Adipocyte (in vitro differentiated cells): ENCODE measurements around the gene EIF6.
A peak's percentile ranks its signal among the peaks of the same experiment; 100 is the strongest.

Experiments used
- DNase-seq: peaks from one replicate; pipeline ENCODE4 v3.0.0-alpha.2; 2015; ENCODE audit warnings: low read depth
- H3K27me3 ChIP-seq: replicated peaks from 2 replicates; pipeline ENCODE4 v1.7.0; 2013; ENCODE audit warnings: mild to moderate bottlenecking, low read length, moderate library complexity; ENCODE audit not compliant: control insufficient read depth, insufficient read depth
- H3K36me3 ChIP-seq: 2 replicates; pipeline ENCODE4 v1.7.0; 2013; ENCODE audit warnings: low read length, mild to moderate bottlenecking, moderate library complexity; ENCODE audit not compliant: control insufficient read depth, insufficient read depth, severe bottlenecking
- H3K4me1 ChIP-seq: 2 replicates; pipeline ENCODE4 v1.7.0; 2013; ENCODE audit warnings: mild to moderate bottlenecking, low read length, moderate library complexity; ENCODE audit not compliant: control insufficient read depth, insufficient read depth
- H3K4me3 ChIP-seq: 2 replicates; pipeline ENCODE4 v1.7.0; 2013; ENCODE audit warnings: mild to moderate bottlenecking, low read length, moderate library complexity
- H3K9ac ChIP-seq: 2 replicates; pipeline ENCODE4 v1.7.0; 2013; ENCODE audit warnings: mild to moderate bottlenecking, low read length, moderate library complexity
- H3K9me3 ChIP-seq: 2 replicates; pipeline ENCODE4 v1.7.0; 2013; ENCODE audit warnings: mild to moderate bottlenecking, low read length, moderate library complexity; ENCODE audit not compliant: control insufficient read depth

The EIF6 gene

GRCh38 chr20:35284267-35284991, at the start of gene EIF6:
Gene EIF6 (minus strand): TSS chr20:35284772. CDS start chr20:35284487, 285 bp downstream.
- Histone ChIP-seq H3K9ac (peak within 1 kb of the TSS; percentile 97), H3K4me3 (peak within 1 kb of the TSS; percentile 96), H3K27me3 (peaks cover 5% of the 10 kb centered on the region), H3K4me1 (peaks cover 15% of the 10 kb centered on the region), H3K36me3 (peaks cover 14% of the 10 kb centered on the region), H3K9me3 (no peaks in the 10 kb centered on the region)
- DNase-seq: peak; percentile 92

- no peaks in the 10 kb centered on the region for H3K36me3 ChIP-seq
- H3K9me3 ChIP-seq: no peaks in the 10 kb centered on the region
- H3K4me3 ChIP-seq: no peak overlapping the region
- peaks cover 41% of the 10 kb centered on the region for H3K4me1 ChIP-seq
- peak overlapping the region; percentile 31 for H3K9ac ChIP-seq
- DNase-seq: peak; percentile 25
- no peaks in the 10 kb centered on the region for H3K27me3 ChIP-seq
These were observed 49.0 kb upstream of the EIF6 start for GRCh38 chr20:35333606-35334005.

- DNase-seq: no peak
- Histone ChIP-seq H3K4me3 (no peak overlapping the region), H3K36me3 (no peaks in the 10 kb centered on the region), H3K27me3 (no peaks in the 10 kb centered on the region), H3K4me1 (peaks cover 34% of the 10 kb centered on the region), H3K9me3 (no peaks in the 10 kb centered on the region), H3K9ac (no peak overlapping the region)
These were observed 48.1 kb upstream of the EIF6 start for GRCh38 chr20:35332540-35333200.

- Histone ChIP-seq H3K9ac (no peak overlapping the region), H3K9me3 (no peaks in the 10 kb centered on the region), H3K4me1 (peaks cover 43% of the 10 kb centered on the region), H3K4me3 (no peak overlapping the region), H3K36me3 (no peaks in the 10 kb centered on the region), H3K27me3 (no peaks in the 10 kb centered on the region)
- no peak for DNase-seq
These were observed 45.0 kb upstream of the EIF6 start for GRCh38 chr20:35329435-35330139.

GRCh38 chr20:35328689-35329088, 44.1 kb upstream of the EIF6 start:
- no peaks in the 10 kb centered on the region for H3K27me3 ChIP-seq
- no peak overlapping the region for H3K9ac ChIP-seq
- peaks cover 34% of the 10 kb centered on the region for H3K4me1 ChIP-seq
- no peak overlapping the region for H3K4me3 ChIP-seq
- DNase-seq: no peak
- no peaks in the 10 kb centered on the region for H3K9me3 ChIP-seq
- H3K36me3 ChIP-seq: no peaks in the 10 kb centered on the region

- peaks cover 29% of the 10 kb centered on the region for H3K4me1 ChIP-seq
- H3K9ac ChIP-seq: no peak overlapping the region
- no peak overlapping the region for H3K4me3 ChIP-seq
- H3K9me3 ChIP-seq: no peaks in the 10 kb centered on the region
- H3K27me3 ChIP-seq: no peaks in the 10 kb centered on the region
- no peak for DNase-seq
- H3K36me3 ChIP-seq: no peaks in the 10 kb centered on the region
These were observed 43.6 kb upstream of the EIF6 start for GRCh38 chr20:35328095-35328685.

GRCh38 chr20:35327074-35327976, 42.8 kb upstream of the EIF6 start:
- Histone ChIP-seq H3K9ac (peak overlapping the region; percentile 10), H3K9me3 (no peaks in the 10 kb centered on the region), H3K27me3 (no peaks in the 10 kb centered on the region), H3K4me3 (peak overlapping the region; percentile 10), H3K4me1 (peaks cover 26% of the 10 kb centered on the region), H3K36me3 (no peaks in the 10 kb centered on the region)
- DNase-seq: no peak

- H3K27me3 ChIP-seq: no peaks in the 10 kb centered on the region
- no peaks in the 10 kb centered on the region for H3K9me3 ChIP-seq
- H3K4me3 ChIP-seq: peak overlapping the region; percentile 10
- H3K9ac ChIP-seq: peak overlapping the region; percentile 10
- no peak for DNase-seq
- H3K4me1 ChIP-seq: peaks cover 26% of the 10 kb centered on the region
- H3K36me3 ChIP-seq: no peaks in the 10 kb centered on the region
These were observed 42.1 kb upstream of the EIF6 start for GRCh38 chr20:35326740-35327073.

GRCh38 chr20:35326021-35326739, 41.6 kb upstream of the EIF6 start:
- Histone ChIP-seq H3K36me3 (no peaks in the 10 kb centered on the region), H3K4me1 (peaks cover 27% of the 10 kb centered on the region), H3K9ac (no peak overlapping the region), H3K9me3 (no peaks in the 10 kb centered on the region), H3K4me3 (no peak overlapping the region), H3K27me3 (no peaks in the 10 kb centered on the region)
- peak; percentile 57 for DNase-seq

GRCh38 chr20:35325401-35325800, 40.8 kb upstream of the EIF6 start:
- H3K9ac ChIP-seq: no peak overlapping the region
- no peak for DNase-seq
- H3K4me3 ChIP-seq: no peak overlapping the region
- H3K36me3 ChIP-seq: no peaks in the 10 kb centered on the region
- peaks cover 35% of the 10 kb centered on the region for H3K4me1 ChIP-seq
- H3K27me3 ChIP-seq: no peaks in the 10 kb centered on the region
- H3K9me3 ChIP-seq: no peaks in the 10 kb centered on the region
